ENCODE results near the gene SRPK1. TPM values are rescaled to one million over a fixed set of nuclear protein-coding genes. Genes with fewer than 3 reads are reported as not detected.

SRPK1 gene
- total RNA-seq, 1 donor, result 36.6 TPM

GRCh38 chr6:35795453-35796071 lies 125.3 kb downstream of the SRPK1 start:
- DNase-seq (ENCODE audit: insufficient read length, low spot score, missing footprints), result no peak
- Histone ChIP-seq H3K9me3 (ENCODE audit: low read depth, low read length) (no peaks in the 10 kb centered on the region), H3K4me1 (ENCODE audit: insufficient read depth, low read length) (no peaks in the 10 kb centered on the region), H3K27ac (ENCODE audit: low read depth, low read length) (no peak overlapping the region), H3K36me3 (ENCODE audit: insufficient read depth, low read length) (no peaks in the 10 kb centered on the region), H3K4me3 (ENCODE audit: insufficient read depth, low read length) (no peak overlapping the region), H3K27me3 (ENCODE audit: insufficient read depth, low read length) (peaks cover 28% of the 10 kb centered on the region), H3K79me2 (ENCODE audit: insufficient read depth, low read length) (no peaks in the 10 kb centered on the region), H2AFZ (ENCODE audit: low read length) (no peak overlapping the region), H4K20me1 (ENCODE audit: insufficient read depth, low read length) (no peaks in the 10 kb centered on the region), H3K4me2 (ENCODE audit: insufficient read depth, low read length) (no peak overlapping the region)
- no peak for TF ChIP-seq CTCF (IDR thresholded peaks at IDR 0.05; ENCODE audit: extremely low read depth, low read depth, low read length)

GRCh38 chr6:35794536-35795452 lies 126.1 kb downstream of the SRPK1 start:
- Histone ChIP-seq H3K4me1 (ENCODE audit: insufficient read depth, low read length) (no peaks in the 10 kb centered on the region), H3K27me3 (ENCODE audit: insufficient read depth, low read length) (peaks cover 33% of the 10 kb centered on the region)

GRCh38 chr6:35790683-35791082 lies 130.2 kb downstream of the SRPK1 start:
- H3K4me1 ChIP-seq (ENCODE audit: insufficient read depth, low read length), result no peaks in the 10 kb centered on the region
- H3K4me3 ChIP-seq (ENCODE audit: insufficient read depth, low read length), result no peak overlapping the region
- TF ChIP-seq CTCF (IDR thresholded peaks at IDR 0.05; ENCODE audit: extremely low read depth, low read depth, low read length), result no peak
- no peaks in the 10 kb centered on the region for H3K79me2 ChIP-seq (ENCODE audit: insufficient read depth, low read length)
- H4K20me1 ChIP-seq (ENCODE audit: insufficient read depth, low read length), result no peaks in the 10 kb centered on the region
- no peak overlapping the region for H3K4me2 ChIP-seq (ENCODE audit: insufficient read depth, low read length)
- no peak for DNase-seq (ENCODE audit: insufficient read length, low spot score, missing footprints)
- H3K27ac ChIP-seq (ENCODE audit: low read depth, low read length), result no peak overlapping the region
- no peaks in the 10 kb centered on the region for H3K9me3 ChIP-seq (ENCODE audit: low read depth, low read length)
- peaks cover 55% of the 10 kb centered on the region for H3K27me3 ChIP-seq (ENCODE audit: insufficient read depth, low read length)
- no peak overlapping the region for H2AFZ ChIP-seq (ENCODE audit: low read length)
- no peaks in the 10 kb centered on the region for H3K36me3 ChIP-seq (ENCODE audit: insufficient read depth, low read length)

More at GRCh38 chr6:35794536-35795452, 126.1 kb downstream of the SRPK1 start:
- H3K4me3 ChIP-seq (ENCODE audit: insufficient read depth, low read length), result no peak overlapping the region
- no peaks in the 10 kb centered on the region for H3K79me2 ChIP-seq (ENCODE audit: insufficient read depth, low read length)
- H3K36me3 ChIP-seq (ENCODE audit: insufficient read depth, low read length), result no peaks in the 10 kb centered on the region
- no peak overlapping the region for H2AFZ ChIP-seq (ENCODE audit: low read length)
- no peak overlapping the region for H3K27ac ChIP-seq (ENCODE audit: low read depth, low read length)
- no peak for TF ChIP-seq CTCF (IDR thresholded peaks at IDR 0.05; ENCODE audit: extremely low read depth, low read depth, low read length)
- no peaks in the 10 kb centered on the region for H4K20me1 ChIP-seq (ENCODE audit: insufficient read depth, low read length)
- H3K9me3 ChIP-seq (ENCODE audit: low read depth, low read length), result no peaks in the 10 kb centered on the region
- H3K4me2 ChIP-seq (ENCODE audit: insufficient read depth, low read length), result no peak overlapping the region
- no peak for DNase-seq (ENCODE audit: insufficient read length, low spot score, missing footprints)

- H3K4me2 ChIP-seq (ENCODE audit: insufficient read depth, low read length), result no peak overlapping the region
- no peaks in the 10 kb centered on the region for H3K79me2 ChIP-seq (ENCODE audit: insufficient read depth, low read length)
- TF ChIP-seq CTCF (IDR thresholded peaks at IDR 0.05; ENCODE audit: extremely low read depth, low read depth, low read length), result no peak
- H3K36me3 ChIP-seq (ENCODE audit: insufficient read depth, low read length), result no peaks in the 10 kb centered on the region
- no peaks in the 10 kb centered on the region for H4K20me1 ChIP-seq (ENCODE audit: insufficient read depth, low read length)
- H2AFZ ChIP-seq (ENCODE audit: low read length), result no peak overlapping the region
- no peaks in the 10 kb centered on the region for H3K9me3 ChIP-seq (ENCODE audit: low read depth, low read length)
- no peak for DNase-seq (ENCODE audit: insufficient read length, low spot score, missing footprints)
- no peak overlapping the region for H3K4me3 ChIP-seq (ENCODE audit: insufficient read depth, low read length)
- no peaks in the 10 kb centered on the region for H3K4me1 ChIP-seq (ENCODE audit: insufficient read depth, low read length)
- H3K27ac ChIP-seq (ENCODE audit: low read depth, low read length), result no peak overlapping the region
- peaks cover 53% of the 10 kb centered on the region for H3K27me3 ChIP-seq (ENCODE audit: insufficient read depth, low read length)
These were observed 132.4 kb downstream of the SRPK1 start for GRCh38 chr6:35788423-35788982.

All from osteoblast (primary cell).